KMS-11 (cell line): Measurements from ENCODE around the gene EDA.
A peak's percentile ranks its signal among the peaks of the same experiment; 100 is the strongest.

Experiments
- H2AFZ ChIP-seq: fragments of 200-600 bp; sonication (generic); 2 replicates; pipeline ENCODE4 v1.6.1; 2016; ENCODE audit warnings: antibody characterized with exemption, mixed run types, low read depth
- H3K27ac ChIP-seq: fragments of 200-600 bp; sonication (generic); 2 replicates; pipeline ENCODE4 v1.6.1; 2016; ENCODE audit warnings: mild to moderate bottlenecking, mixed run types
- H3K27me3 ChIP-seq: fragments of 200-600 bp; sonication (generic); 2 replicates; pipeline ENCODE4 v1.6.1; 2017; ENCODE audit warnings: mild to moderate bottlenecking, low read depth, mixed run types, moderate library complexity; ENCODE audit not compliant: insufficient read depth
- H3K36me3 ChIP-seq: fragments of 200-600 bp; sonication (generic); 2 replicates; pipeline ENCODE4 v1.6.1; 2017; ENCODE audit warnings: mild to moderate bottlenecking, mixed run types; ENCODE audit not compliant: insufficient read depth
- H3K4me1 ChIP-seq: fragments of 200-600 bp; sonication (generic); 2 replicates; pipeline ENCODE4 v1.6.1; 2016; ENCODE audit warnings: mild to moderate bottlenecking, low read depth, mixed run types; ENCODE audit not compliant: poor library complexity, severe bottlenecking
- H3K4me2 ChIP-seq: fragments of 200-600 bp; sonication (generic); 2 replicates; pipeline ENCODE4 v1.7.0; 2016; ENCODE audit warnings: mild to moderate bottlenecking, mixed run types
- H3K4me3 ChIP-seq: fragments of 200-600 bp; sonication (generic); IDR thresholded peaks from 2 replicates; pipeline ENCODE4 v1.6.1; 2017; ENCODE audit warnings: low read depth, low read length, mixed read lengths; ENCODE audit not compliant: insufficient read depth
- H3K79me2 ChIP-seq: fragments of 200-600 bp; sonication (generic); 2 replicates; pipeline ENCODE4 v1.6.1; 2016; ENCODE audit warnings: low read depth, mixed run types; ENCODE audit not compliant: insufficient read depth
- H3K9ac ChIP-seq: fragments of 200-600 bp; sonication (generic); 2 replicates; pipeline ENCODE4 v1.6.1; 2016; ENCODE audit warnings: mild to moderate bottlenecking, mixed run types
- H4K20me1 ChIP-seq: fragments of 200-600 bp; sonication (generic); 2 replicates; pipeline ENCODE4 v1.6.1; 2016; ENCODE audit warnings: mild to moderate bottlenecking, mixed run types; ENCODE audit not compliant: insufficient read depth
- CTCF ChIP-seq: fragments of 200-600 bp; sonication (generic); conservative IDR thresholded peaks from 2 replicates; pipeline ENCODE4 v1.6.1; 2017; ENCODE audit warnings: low read depth, mild to moderate bottlenecking, antibody characterized with exemption, low read length, moderate library complexity, mixed read lengths

EDA gene

GRCh38 chrX:69614886-69615285, 1.0 kb upstream of the EDA start:
- no peak for TF ChIP-seq CTCF
- no peak overlapping the region for H2AFZ ChIP-seq
- no peak overlapping the region for H3K4me2 ChIP-seq
- no peaks in the 10 kb centered on the region for H3K27me3 ChIP-seq
- H4K20me1 ChIP-seq: no peaks in the 10 kb centered on the region
- no peak overlapping the region for H3K27ac ChIP-seq
- H3K36me3 ChIP-seq: no peaks in the 10 kb centered on the region
- H3K4me3 ChIP-seq: no peak overlapping the region
- no peaks in the 10 kb centered on the region for H3K79me2 ChIP-seq
- no peaks in the 10 kb centered on the region for H3K4me1 ChIP-seq
- H3K9ac ChIP-seq: no peak overlapping the region

- no peak overlapping the region for H3K27ac ChIP-seq
- no peaks in the 10 kb centered on the region for H3K36me3 ChIP-seq
- H3K4me1 ChIP-seq: no peaks in the 10 kb centered on the region
- no peaks in the 10 kb centered on the region for H4K20me1 ChIP-seq
- H3K4me2 ChIP-seq: peak overlapping the region; percentile 48; the same call in 1 of the 2 replicates
- H3K4me3 ChIP-seq: no peak overlapping the region
- peak overlapping the region; percentile 47; the same call in 1 of the 2 replicates for H2AFZ ChIP-seq
- no peaks in the 10 kb centered on the region for H3K79me2 ChIP-seq
- no peak for TF ChIP-seq CTCF
- no peaks in the 10 kb centered on the region for H3K27me3 ChIP-seq
- no peak overlapping the region for H3K9ac ChIP-seq
These were observed 571 bp upstream of the EDA start for GRCh38 chrX:69615342-69615741.

- Histone ChIP-seq H3K79me2 (no peaks in the 10 kb centered on the region), H3K4me3 (no peak overlapping the region), H4K20me1 (no peaks in the 10 kb centered on the region), H3K4me1 (peaks cover 5% of the 10 kb centered on the region), H3K36me3 (no peaks in the 10 kb centered on the region), H2AFZ (peak overlapping the region; percentile 81), H3K27me3 (no peaks in the 10 kb centered on the region), H3K27ac (no peak overlapping the region), H3K4me2 (peak overlapping the region; percentile 48), H3K9ac (peak overlapping the region; percentile 15; the same call in 1 of the 2 replicates)
- no peak for TF ChIP-seq CTCF
These were observed 717 bp downstream of the EDA start for GRCh38 chrX:69616457-69617203.

GRCh38 chrX:69618803-69619202, 2.9 kb downstream of the EDA start:
- Histone ChIP-seq H3K36me3 (no peaks in the 10 kb centered on the region), H3K9ac (peak overlapping the region; percentile 22; the same call in 1 of the 2 replicates), H3K4me2 (peak overlapping the region; percentile 13; the same call in 1 of the 2 replicates), H3K4me1 (peaks cover 5% of the 10 kb centered on the region), H2AFZ (peak overlapping the region; percentile 28; the same call in 1 of the 2 replicates), H4K20me1 (no peaks in the 10 kb centered on the region), H3K4me3 (no peak overlapping the region), H3K27me3 (no peaks in the 10 kb centered on the region), H3K79me2 (no peaks in the 10 kb centered on the region), H3K27ac (no peak overlapping the region)
- no peak; the same call in 1 of the 2 replicates for TF ChIP-seq CTCF
